Lower lobe of right lung (tissue), 2 donors: ENCODE data around the gene SGK1. TPM values are rescaled to one million over a fixed set of nuclear protein-coding genes. Genes with fewer than 3 reads are reported as not detected.
"Not testable (repeated sequence)": the region's sequence is repeated elsewhere in the genome, so short reads cannot be mapped to it uniquely, and the experiment has no call there.

Source experiments
- ATAC-seq, 2 donors: fragments of 200-7000 bp; cut with Tn5 transposase; one replicate each; pipeline ENCODE4 v1.9.1; 2020 to 2022; ENCODE audit warnings: mild to moderate bottlenecking in 2 of 2, moderate library complexity in 2 of 2
- DNase-seq: peaks from one replicate; pipeline ENCODE4 v3.0.0-alpha.2; 2020
- H3K27ac ChIP-seq: fragments of 200-600 bp; one replicate; pipeline ENCODE4 v1.8.0; 2022
- H3K27me3 ChIP-seq: fragments of 200-600 bp; one replicate; pipeline ENCODE4 v1.8.0; 2022; ENCODE audit warnings: low read depth
- H3K36me3 ChIP-seq: fragments of 200-600 bp; one replicate; pipeline ENCODE4 v1.8.0; 2022; ENCODE audit warnings: mild to moderate bottlenecking
- H3K4me1 ChIP-seq: fragments of 200-600 bp; one replicate; pipeline ENCODE4 v1.8.0; 2022
- H3K4me3 ChIP-seq: fragments of 200-600 bp; one replicate; pipeline ENCODE4 v1.8.0; 2022; ENCODE audit warnings: mild to moderate bottlenecking
- H3K9me3 ChIP-seq: fragments of 200-600 bp; one replicate; pipeline ENCODE4 v1.8.0; 2022
- CTCF ChIP-seq: fragments of 200-600 bp; IDR thresholded peaks from one replicate; pipeline ENCODE4 v1.8.0; 2022; ENCODE audit warnings: antibody characterized with exemption, mild to moderate bottlenecking
- intact Hi-C: fragments of 100-400 bp; cut with DNase I; formaldehyde crosslinking; loops from one replicate; pipeline ENCODE4 v1.11.0; 2022
- total RNA-seq: library from RNA; stranded (reverse); fragmentation: NEBNext Ultra II Directional; extraction: Animal tissue kit (Norgen Biotek cat#: 25700); gene quantifications from one replicate; pipeline ENCODE4 v1.2.1, GENCODE V29; 2021
- donor health status: DM: no; HTN: yes; CAD: no; lungs with severe emphysema.

Gene SGK1
- total RNA-seq, 1 donor from 2014 or later, result 195 TPM

GRCh38 chr6:134221250-134221649 lies 96.7 kb downstream of the SGK1 start:
- intact Hi-C loops, result no loop called here
- Histone ChIP-seq H3K9me3 (no peaks in the 10 kb centered on the region), H3K4me1 (peaks cover 6% of the 10 kb centered on the region), H3K27ac (no peak overlapping the region), H3K36me3 (no peaks in the 10 kb centered on the region), H3K27me3 (no peaks in the 10 kb centered on the region), H3K4me3 (no peak overlapping the region)
- no peak for TF ChIP-seq CTCF
- DNase-seq, result no peak
- no peak for ATAC-seq

DNA sequence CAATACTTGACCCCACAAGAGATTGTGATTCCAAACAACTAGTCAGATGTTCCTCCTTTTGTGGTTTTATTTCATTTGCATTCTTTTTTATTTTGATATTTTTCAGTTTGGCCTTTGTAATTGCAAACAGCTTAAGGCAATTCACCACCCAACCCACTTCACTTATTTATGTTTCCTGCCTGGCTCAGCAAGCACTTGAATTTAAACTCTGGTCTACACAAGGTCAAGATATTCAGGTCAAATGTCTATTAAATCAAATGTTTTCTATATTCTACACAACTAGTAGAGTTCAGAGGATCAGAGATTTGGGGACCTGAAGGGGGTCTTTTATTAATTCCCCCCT lies 100.1 kb downstream of the SGK1 start:
- no peak for TF ChIP-seq CTCF
- H3K4me1 ChIP-seq, result peaks cover 6% of the 10 kb centered on the region
- no peaks in the 10 kb centered on the region for H3K27me3 ChIP-seq
- no peak overlapping the region for H3K4me3 ChIP-seq
- no peak for DNase-seq
- H3K27ac ChIP-seq, result no peak overlapping the region
- H3K9me3 ChIP-seq, result no peaks in the 10 kb centered on the region
- intact Hi-C loops, result no loop called here
- no peak for ATAC-seq
- no peaks in the 10 kb centered on the region for H3K36me3 ChIP-seq

DNA sequence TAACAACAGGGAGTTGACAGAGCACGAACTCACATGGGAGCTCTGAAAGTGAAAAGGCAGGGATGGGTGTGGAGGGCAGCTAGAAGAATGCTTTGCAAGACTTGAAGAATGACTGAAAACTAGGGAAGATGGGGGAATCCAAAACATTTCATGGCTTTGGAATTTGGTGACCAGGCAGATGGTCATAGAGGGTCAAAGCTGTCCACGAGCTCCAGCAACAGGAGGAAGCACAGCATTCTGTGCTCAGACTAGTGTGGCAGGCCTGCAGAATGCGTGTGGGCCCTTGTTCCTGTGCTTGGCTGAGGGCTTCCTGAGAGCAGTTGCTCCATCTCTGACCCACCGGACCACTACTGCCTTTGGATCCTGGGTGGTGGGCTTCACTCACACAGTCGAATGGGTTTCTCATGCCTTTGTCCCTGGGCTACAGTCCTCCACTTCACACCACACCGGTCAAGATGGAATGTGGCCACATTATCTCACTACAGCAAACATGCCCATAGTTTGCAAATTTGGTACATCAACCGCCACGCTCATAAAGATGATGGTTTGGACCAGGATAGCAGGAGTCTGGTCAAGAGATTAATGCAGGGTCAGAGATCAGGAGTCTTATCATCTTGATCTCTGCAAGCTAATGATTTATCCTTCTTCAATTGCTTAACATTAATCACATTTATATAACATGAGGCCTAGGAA lies 100.7 kb downstream of the SGK1 start:
- Histone ChIP-seq H3K36me3 (no peaks in the 10 kb centered on the region), H3K4me1 (peaks cover 6% of the 10 kb centered on the region), H3K4me3 (no peak overlapping the region), H3K27me3 (no peaks in the 10 kb centered on the region), H3K9me3 (no peaks in the 10 kb centered on the region), H3K27ac (peak overlapping the region; percentile 58)
- intact Hi-C loops, result no loop called here
- DNase-seq (no peak), ATAC-seq (peak; percentile 18 to 37)
- TF ChIP-seq CTCF, result no peak

DNA sequence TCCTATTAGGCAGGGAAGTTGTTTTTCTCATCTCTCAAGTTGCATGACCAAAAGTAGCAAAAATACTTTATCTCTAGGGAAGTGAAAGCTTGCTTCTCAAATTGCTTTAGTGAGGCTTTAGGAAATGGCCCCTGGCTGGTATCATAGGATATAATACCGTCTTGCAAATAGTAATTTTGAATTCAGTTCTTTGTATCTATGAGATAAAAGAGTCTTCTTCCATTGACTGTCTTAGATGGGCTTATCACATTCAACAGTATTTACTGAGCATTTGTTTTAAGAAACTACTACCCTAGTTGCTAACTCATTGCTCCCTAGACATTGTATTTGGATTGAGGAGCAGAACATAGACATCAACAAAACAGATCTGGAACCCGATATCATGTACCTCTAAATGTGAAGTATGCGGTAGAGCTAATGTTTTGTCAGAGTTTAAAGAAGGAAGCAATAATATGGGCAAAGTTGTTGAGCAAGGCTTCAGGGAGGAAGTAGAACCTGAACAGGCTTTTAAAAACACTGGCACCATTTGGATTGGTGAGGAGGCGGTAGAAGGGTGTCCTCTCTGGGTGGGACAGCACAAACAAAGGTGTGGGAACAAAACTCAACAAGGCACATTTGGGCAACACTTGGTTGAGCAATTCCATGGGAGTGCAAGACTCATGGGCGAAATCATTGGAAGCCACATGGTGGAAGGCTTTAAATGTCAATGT lies 101.5 kb downstream of the SGK1 start:
- peaks cover 6% of the 10 kb centered on the region for H3K4me1 ChIP-seq
- no peak overlapping the region for H3K4me3 ChIP-seq
- peak; percentile 83 to 86 for ATAC-seq
- intact Hi-C loops, result no loop called here
- H3K9me3 ChIP-seq, result no peaks in the 10 kb centered on the region
- no peak for TF ChIP-seq CTCF
- H3K27ac ChIP-seq, result peak overlapping the region; percentile 58
- no peak for DNase-seq
- no peaks in the 10 kb centered on the region for H3K27me3 ChIP-seq
- H3K36me3 ChIP-seq, result no peaks in the 10 kb centered on the region

DNA sequence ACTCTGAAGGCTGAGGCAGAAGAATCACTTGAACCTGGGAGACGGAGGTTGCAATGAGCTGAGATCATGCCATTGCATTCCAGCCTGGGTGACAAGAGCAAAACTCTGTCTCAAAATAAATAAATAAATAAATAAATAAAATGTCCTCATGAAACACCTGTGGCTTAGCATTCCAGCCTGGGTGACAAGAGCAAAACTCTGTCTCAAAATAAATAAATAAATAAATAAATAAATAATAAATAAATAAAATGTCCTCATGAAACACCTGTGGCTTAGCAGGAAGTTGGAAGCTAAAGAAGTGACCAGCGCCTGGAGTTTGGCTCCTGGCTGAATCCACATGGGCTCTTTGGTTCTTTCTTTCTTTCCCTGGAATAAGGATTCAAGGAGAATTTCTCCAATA lies 104.5 kb downstream of the SGK1 start:
- H3K4me1 ChIP-seq, H3K27me3 ChIP-seq, H3K9me3 ChIP-seq, intact Hi-C loops, H3K27ac ChIP-seq, DNase-seq, H3K36me3 ChIP-seq, H3K4me3 ChIP-seq, ATAC-seq: not testable (repeated sequence)

- H3K27ac ChIP-seq, result no peak overlapping the region
- no peak for TF ChIP-seq CTCF
- ATAC-seq, result no peak
- intact Hi-C loops, result no loop called here
- no peaks in the 10 kb centered on the region for H3K27me3 ChIP-seq
- no peaks in the 10 kb centered on the region for H3K36me3 ChIP-seq
- H3K4me3 ChIP-seq, result no peak overlapping the region
- no peaks in the 10 kb centered on the region for H3K9me3 ChIP-seq
- no peak for DNase-seq
- H3K4me1 ChIP-seq, result no peaks in the 10 kb centered on the region
These were observed 106.6 kb downstream of the SGK1 start for GRCh38 chr6:134211297-134211696.
